EH (cell line): ENCODE data around the gene GPX8.
A peak's percentile ranks its signal among the peaks of the same experiment; 100 is the strongest.

Source experiments
- DNase-seq: peaks from one replicate; pipeline ENCODE4 v3.0.0-alpha.2; 2015; ENCODE audit warnings: low read depth

Gene GPX8

DNA sequence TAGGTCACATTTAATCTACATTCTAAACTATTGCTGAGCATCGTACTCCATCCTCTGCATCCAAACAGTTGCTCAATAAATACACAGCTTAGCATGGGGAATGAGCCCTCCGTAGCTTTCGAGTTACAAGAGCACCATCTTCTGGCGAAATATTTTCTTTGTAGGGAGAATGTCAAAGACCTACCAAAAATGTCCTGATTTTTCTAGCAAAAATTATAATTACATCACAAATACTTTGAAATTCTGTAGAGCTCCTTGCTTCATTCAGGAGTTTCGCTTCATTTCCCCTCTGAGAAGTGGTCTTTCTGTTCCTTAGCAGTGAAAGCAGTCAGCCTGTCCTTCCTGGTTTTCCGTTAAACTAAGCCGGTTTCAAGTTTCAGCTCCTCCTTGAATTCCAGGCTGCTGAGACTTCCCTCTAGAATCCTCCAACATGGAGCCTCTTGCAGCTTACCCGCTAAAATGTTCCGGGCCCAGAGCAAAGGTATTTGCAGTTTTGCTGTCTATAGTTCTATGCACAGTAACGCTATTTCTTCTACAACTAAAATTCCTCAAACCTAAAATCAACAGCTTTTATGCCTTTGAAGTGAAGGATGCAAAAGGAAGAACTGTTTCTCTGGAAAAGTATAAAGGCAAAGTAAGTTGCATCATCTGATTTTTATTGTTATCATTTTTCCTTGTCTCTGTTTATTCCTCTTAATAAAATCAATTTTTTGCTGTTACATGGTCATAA, at the start of gene GPX8:
GPX8 (plus strand) TSS at position 409 of the 730 bp plus-strand sequence; CDS start at position 431, 22 bp downstream.
- DNase-seq = peak; percentile 93

DNA sequence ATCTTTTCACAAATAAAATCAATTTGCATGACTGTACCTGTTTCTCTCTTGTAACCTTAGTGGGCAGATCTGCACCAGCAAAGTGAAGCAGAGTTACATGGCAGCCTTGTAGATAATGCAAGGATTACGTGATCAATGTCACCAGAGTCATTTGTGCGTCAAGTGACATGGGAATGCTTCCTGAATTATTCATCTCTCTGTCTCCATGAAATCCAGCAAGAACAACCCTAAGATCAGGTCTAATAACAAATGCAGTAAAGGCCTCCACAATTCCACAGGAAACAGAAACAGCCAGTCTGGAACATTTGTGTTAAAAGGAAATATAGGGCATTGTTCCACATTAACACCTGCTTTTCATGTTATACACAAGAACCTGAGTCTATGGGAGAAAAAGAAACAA, 49.8 kb upstream of the GPX8 start:
- no peak for DNase-seq

DNA sequence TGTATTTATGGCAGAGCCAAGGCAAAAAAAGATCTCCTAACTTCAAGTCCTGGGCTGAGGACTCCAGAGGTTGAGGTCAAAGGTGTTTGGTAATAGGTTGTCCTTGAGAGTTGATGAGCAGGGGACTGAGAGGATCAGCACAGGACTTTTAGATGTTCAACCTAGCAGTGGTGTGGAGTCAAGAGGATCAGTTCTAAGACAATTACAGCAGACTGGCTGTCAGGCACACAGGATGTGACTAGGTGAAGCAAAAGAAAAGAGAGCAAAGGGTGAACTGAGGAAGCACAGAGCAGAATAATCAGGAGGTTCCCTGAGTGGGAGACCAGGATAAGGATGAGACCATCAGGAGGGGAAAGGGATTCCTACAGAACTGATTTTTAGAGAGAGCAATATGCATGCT, 46.6 kb upstream of the GPX8 start:
- DNase-seq = no peak

DNA sequence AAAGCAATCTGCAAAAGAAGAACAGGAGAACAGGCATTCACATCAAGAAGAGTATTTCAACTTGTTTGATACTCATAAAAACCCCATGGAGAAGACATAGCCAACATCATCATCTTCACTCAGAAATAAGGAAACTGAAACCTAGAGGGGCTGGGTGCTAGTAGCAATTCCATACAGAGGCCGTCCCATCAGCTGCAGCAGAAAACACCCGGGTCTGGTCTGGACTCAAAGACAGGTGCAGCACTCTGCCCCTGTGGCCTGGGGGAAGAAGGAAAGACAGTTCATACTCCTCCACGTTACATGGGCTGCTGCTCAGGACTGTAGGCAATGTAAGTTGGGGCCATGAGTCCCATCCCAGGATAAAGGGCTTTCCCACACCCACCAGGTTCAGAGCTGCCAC, 45.9 kb upstream of the GPX8 start:
- no peak for DNase-seq

DNA sequence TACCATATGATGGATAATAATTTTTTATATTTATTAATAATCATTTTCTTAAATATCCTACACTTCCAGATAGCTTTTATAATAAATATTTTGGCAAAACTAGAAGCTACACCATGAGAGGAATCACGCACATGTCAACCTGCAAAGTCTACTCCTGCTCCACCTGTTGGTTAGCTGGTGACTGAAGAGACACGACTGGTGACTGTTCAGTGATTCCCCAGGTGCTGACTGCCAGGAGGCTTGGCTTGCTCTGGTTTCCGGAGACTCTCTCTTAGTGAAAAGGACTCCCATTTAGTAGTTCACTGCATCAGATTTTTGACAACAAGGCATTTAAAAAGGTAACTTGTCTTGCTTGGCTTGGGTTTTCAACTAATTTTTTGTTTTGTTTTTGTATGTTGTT, 36.6 kb upstream of the GPX8 start:
- no peak for DNase-seq

GRCh38 chr5:55134053-55134722, 25.8 kb upstream of the GPX8 start:
- DNase-seq = no peak

DNA sequence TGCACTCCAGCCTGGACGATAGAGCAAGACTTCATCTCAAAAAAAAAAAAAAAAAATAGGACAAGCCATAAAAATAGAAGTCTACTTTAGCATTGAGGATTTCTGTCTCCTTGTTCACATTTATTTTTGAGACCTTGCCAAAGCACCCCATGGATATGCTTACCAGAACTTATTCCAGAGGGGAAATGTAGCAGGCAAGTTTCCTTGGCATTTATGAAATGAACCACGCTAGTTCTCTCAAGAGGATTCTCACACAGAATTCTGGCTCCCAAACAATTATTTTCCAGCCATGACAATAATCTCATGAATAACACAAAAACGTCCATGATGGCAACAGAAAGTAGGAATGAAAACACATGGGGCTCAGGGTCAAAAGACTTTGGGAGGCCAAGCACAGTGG, 23.4 kb upstream of the GPX8 start:
- DNase-seq = no peak

DNA sequence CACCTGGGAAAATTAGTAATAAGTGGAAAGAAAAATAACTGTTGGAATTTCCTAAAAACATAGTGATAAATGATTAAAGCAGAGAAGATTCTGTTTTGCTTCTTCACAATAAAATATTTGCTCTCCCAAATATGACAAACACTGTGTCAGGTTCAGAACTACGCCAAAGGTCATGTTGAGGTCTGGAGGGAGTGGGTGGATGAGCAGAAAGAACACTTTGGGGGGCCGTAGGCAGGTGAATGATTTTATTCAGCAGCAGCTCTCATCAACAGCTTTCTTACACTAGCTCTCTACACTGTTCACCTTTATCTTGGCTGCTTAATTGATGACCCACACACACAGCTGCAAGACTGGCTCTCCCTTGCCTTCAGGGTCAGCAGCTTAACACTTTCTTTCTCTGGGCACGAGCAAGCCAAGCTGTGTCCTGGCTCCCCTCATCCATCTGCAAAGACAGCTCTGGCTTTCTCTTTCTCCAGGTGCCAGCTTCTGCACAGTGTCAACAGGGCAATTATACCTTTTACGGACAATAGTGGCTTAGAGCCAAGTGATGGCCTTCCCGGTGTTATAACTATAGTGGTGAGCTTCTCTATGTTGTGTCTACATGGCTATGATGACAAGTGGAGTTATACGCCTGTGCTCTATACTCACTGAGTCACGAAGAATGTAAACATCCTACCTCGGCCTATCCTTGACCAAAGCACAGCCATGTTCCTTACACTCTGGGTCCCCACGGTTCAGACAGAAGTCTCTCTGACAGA, 18.9 kb upstream of the GPX8 start:
- no peak for DNase-seq

DNA sequence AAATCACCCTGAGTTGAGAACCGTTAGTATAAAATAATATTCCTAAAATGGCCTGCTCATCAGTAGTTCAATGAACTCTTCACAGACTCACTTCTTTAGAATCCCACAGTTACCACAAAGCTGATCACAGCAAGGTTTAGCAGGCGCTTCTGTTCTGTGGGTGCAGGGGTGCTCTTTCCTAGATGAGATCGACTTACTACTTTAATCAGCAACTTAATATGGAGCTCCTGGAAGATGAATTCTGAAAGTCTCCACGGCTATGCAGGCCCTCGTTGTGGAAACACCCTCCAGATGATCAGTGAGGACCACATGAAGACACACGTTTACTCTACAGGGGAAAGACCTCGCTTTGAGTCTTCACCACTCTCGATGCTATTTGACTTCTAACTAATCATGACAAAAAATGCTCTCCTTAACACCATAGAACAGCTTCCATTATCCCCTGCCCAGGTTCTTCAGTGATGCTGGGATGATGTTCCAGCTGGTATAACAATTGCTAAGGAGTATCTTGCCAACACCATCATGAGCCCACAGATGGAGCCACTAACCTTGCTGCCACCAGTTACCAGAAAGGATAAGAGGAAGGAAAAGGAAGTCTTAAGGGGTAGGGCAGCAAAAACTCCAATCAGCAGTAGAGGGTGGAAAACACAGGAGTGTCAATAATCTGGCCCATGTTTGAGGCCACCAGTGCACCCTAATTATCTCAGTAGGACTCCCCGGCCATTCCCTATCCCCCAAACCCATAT, 17.9 kb upstream of the GPX8 start:
- DNase-seq = no peak

DNA sequence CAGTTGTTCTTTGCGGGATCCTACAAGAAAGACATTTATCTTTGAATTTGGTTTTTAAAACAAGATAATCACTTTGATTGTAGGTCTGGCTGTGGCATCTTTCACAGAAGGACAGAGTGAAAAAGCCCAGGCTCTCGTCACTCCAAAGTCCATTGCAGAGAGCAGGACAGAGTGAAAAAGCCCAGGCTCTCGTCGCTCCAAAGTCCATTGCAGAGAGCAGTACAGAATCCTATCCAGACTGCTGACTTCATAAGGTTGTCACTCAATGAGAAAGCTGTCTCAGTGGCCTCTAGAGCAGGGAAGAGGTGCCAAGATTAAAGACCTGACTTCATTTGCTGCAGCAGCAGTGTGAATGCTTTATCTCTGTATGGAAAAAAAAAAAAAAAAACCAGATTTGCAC, 16.3 kb upstream of the GPX8 start:
- DNase-seq = no peak

DNA sequence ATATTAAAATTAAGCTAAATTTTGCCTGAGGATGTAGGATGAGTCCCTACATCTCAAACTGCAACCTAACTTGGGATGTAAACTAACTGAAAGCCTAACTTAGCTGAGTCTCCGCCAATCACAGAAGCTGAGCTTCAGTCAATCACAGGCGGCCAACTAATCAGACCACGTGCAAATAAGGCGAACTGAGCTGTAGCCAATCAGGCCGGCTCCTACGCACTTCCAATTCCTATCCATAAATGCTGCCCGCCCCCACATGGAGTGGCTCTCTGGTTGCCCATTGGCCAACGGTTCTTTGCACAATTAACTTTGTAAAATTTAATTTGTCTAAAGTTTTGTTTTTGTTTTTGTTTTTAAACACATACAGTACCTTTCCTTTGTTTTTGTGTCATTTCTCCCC, 13.9 kb upstream of the GPX8 start:
- DNase-seq = no peak

DNA sequence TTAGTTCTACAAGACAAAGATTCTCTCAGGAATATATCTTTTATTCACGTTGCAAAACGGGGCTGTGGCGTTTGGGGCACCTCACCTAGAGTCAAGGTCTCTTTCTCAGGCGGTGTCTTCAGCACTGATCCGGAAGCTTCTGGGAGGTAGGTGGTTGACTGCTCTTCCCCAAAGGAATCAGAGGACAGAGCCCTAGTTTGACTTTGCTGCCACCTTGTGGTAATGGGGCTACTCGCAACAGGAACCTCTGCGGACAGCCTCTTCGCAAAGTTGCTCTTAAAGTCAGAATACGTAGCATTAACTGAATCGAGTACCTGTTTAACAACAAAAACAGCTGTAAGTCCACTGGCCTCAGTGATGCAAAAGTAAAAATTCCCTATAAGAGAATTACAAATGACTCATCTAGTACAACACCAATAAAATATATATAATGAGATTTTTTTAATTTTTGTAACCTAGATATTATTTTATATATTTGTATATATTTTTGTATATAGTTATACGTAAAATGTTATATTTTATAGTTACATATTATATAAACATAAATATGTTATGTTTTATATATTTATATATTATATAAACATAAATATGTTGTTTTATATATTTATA, 13.3 kb upstream of the GPX8 start:
- peak; percentile 87 for DNase-seq

DNA sequence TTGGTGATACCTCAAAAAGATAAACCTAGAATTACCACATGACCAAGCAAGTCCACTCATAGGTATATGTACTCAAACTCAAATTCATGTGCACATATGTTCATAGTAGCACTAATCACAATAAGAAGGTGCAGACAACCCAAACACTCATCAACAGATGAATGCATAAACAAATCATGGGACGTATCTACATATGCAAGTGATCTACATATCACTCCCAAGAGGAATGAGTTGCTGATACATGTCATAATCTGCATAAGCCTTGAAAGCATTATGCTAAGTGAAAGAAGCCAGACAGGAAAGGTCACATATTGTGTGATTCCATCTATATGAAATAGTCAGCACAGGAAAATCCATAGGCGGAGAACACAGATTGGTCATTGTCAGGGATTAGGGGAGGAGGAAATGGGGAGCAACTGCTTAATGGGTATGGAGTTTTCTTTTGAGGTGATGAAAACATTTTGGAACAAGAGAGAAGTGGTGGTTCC, 10.6 kb upstream of the GPX8 start:
- DNase-seq = no peak

DNA sequence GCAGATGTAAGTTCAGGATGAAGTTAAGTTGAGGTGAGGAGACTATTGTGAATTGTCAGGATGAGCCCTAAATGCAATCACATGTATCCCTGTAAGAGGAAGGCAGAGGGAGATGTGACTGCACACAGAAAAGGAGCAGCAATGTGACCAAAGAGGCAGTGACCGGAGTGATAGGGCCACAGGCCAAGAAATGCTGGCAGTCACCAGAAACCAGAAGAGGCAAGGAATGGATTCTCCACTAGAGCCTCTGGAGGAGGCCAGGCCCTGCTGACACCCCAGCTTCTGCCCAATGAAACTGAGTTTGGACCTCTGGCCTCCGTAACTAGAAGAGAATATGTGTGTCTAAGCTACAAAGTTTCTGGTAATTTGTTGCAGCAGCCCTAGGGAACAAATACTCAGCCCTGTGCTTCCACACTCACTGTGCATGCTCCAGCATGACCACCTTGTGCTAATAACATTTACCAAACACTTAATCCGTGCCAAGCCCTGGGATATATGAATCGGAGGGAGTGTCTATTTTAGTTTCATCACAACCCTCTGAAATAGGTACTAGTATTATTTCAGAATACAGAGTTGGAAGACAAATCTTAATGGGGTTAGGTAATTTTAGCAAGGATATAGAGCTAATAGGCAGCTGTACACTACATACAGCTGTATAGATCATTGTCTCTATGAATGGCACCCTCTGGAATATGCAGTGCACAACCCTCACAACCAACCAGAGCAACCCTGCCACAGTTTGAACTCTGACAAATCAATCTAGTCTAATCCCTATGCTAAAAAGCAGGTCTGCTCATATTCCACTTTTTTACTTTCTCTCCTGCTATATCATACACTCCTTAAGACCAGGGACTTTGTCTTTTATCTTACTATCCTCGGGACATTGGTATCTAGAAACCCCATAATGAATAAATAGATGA, 7.8 kb upstream of the GPX8 start:
- peak; percentile 83 for DNase-seq

DNA sequence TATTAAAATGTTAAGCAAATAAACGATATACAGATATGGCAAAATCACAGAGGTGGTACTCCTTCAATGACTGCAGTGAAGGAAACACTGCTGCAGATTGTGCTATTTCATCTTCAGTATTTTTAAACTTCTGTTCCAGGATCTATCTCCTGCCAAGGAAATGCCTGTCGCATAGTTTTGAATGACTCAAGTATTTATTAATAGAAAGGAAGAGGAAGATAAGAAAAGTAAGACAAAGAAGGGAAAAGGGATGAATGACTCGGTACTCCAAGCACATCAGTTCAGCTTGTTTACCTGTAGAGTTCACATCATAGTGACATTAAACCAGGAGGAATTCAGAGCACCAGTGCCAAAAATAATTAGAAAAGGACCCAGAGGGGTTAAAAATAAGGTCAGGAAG, 5.1 kb upstream of the GPX8 start:
- peak; percentile 83 for DNase-seq

- peak; percentile 97 for DNase-seq
These were observed 680 bp downstream of the GPX8 start for GRCh38 chr5:55160493-55161209.

- DNase-seq = no peak
These were observed 2.7 kb downstream of the GPX8 start for GRCh38 chr5:55162666-55163065.

- no peak for DNase-seq
These were observed 11.5 kb downstream of the GPX8 start for GRCh38 chr5:55171471-55171870.

- DNase-seq = peak; percentile 77
These were observed 12.3 kb downstream of the GPX8 start for GRCh38 chr5:55172051-55172899.
